SU-DHL-6 (cell line): ENCODE results near the gene AOX1.

Source experiments
- EZH2phosphoT487 ChIP-seq: fragments of 200-600 bp; sonication (generic), shearing (Covaris generic); conservative IDR thresholded peaks from 2 replicates; pipeline ENCODE4 v1.6.1; 2018; ENCODE audit warnings: mild to moderate bottlenecking, antibody characterized with exemption, low read length, moderate library complexity, mixed read lengths
- TF ChIP-seq, protein P1 (sequence below): fragments of 200-600 bp; sonication (generic); IDR thresholded peaks from one replicate; pipeline ENCODE4 v1.5.1; 2017; ENCODE audit warnings: antibody characterized with exemption, mild to moderate bottlenecking, low read length, moderate library complexity; ENCODE audit not compliant: insufficient read depth, poor library complexity, severe bottlenecking

DNA sequence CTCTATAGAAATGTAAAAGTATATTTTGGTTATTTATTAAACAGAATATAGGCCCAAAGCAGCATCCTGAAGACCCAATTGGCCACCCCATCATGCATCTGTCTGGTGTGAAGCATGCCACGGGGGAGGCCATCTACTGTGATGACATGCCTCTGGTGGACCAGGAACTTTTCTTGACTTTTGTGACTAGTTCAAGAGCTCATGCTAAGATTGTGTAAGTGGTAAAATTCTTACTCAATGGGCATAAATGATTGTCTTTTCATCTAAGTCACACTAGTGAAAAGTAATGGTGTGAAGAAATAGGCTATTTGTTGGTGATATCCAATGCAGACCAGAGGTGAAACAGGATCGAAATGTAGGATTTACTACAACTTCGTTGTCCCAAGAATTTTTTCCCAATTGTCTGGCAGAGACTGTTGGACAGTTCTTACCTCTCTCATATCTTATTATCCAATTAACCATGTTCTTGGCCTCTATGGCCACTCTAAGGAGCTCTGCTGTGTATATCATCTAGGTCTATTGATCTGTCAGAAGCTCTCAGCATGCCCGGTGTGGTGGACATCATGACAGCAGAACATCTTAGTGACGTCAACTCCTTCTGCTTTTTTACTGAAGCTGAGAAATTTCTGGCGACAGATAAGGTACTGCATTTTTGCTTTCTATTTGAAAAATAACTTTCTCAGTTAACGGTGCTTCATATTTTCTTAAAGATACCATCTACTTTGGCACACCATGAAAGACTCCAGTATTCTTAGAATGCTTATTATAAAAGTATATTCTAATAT is 35.0 kb downstream of the AOX1 start:
- TF ChIP-seq, protein P1, sequence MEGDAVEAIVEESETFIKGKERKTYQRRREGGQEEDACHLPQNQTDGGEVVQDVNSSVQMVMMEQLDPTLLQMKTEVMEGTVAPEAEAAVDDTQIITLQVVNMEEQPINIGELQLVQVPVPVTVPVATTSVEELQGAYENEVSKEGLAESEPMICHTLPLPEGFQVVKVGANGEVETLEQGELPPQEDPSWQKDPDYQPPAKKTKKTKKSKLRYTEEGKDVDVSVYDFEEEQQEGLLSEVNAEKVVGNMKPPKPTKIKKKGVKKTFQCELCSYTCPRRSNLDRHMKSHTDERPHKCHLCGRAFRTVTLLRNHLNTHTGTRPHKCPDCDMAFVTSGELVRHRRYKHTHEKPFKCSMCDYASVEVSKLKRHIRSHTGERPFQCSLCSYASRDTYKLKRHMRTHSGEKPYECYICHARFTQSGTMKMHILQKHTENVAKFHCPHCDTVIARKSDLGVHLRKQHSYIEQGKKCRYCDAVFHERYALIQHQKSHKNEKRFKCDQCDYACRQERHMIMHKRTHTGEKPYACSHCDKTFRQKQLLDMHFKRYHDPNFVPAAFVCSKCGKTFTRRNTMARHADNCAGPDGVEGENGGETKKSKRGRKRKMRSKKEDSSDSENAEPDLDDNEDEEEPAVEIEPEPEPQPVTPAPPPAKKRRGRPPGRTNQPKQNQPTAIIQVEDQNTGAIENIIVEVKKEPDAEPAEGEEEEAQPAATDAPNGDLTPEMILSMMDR = no peak
- TF ChIP-seq EZH2phosphoT487 = no peak
